22Rv1 (cell line): Measurements from ENCODE around the gene MORF4L1.

Experiments used
- H3K27ac ChIP-seq: fragments of 450-650 bp; 2 replicates; pipeline ENCODE4 v1.5.1; 2017
- CTCF ChIP-seq: fragments of 450-650 bp; IDR thresholded peaks from 2 replicates; pipeline ENCODE4 v1.5.1; 2017; ENCODE audit warnings: mild to moderate bottlenecking
- ZFX ChIP-seq: fragments of 450-650 bp; IDR thresholded peaks from 2 replicates; pipeline ENCODE4 v1.6.1; 2017; ENCODE audit warnings: antibody characterized with exemption, borderline replicate concordance

The MORF4L1 gene

GRCh38 chr15:78913012-78913411 lies 40.3 kb downstream of the MORF4L1 start:
- no peak overlapping the region for H3K27ac ChIP-seq
- TF ChIP-seq ZFX, result no peak
- no peak for TF ChIP-seq CTCF

GRCh38 chr15:78914027-78914764 lies 41.5 kb downstream of the MORF4L1 start:
- H3K27ac ChIP-seq, result no peak overlapping the region
- TF ChIP-seq ZFX (no peak), CTCF (no peak; the same call in 1 of the 2 replicates)

GRCh38 chr15:78915341-78916087 lies 42.8 kb downstream of the MORF4L1 start:
- H3K27ac ChIP-seq, result no peak overlapping the region
- no peak for TF ChIP-seq ZFX

GRCh38 chr15:78916088-78916487 lies 43.4 kb downstream of the MORF4L1 start:
- no peak overlapping the region for H3K27ac ChIP-seq
- TF ChIP-seq CTCF, result no peak

- TF ChIP-seq ZFX, result no peak
- TF ChIP-seq CTCF, result no peak
- no peak overlapping the region for H3K27ac ChIP-seq
Observed at GRCh38 chr15:78917888-78918287, 45.2 kb downstream of the MORF4L1 start.

- TF ChIP-seq CTCF (no peak), ZFX (no peak)
- H3K27ac ChIP-seq, result no peak overlapping the region
Observed at GRCh38 chr15:78921517-78921916, 48.8 kb downstream of the MORF4L1 start.

GRCh38 chr15:78921940-78922339 lies 49.2 kb downstream of the MORF4L1 start:
- TF ChIP-seq CTCF, result no peak
- no peak for TF ChIP-seq ZFX
- H3K27ac ChIP-seq, result no peak overlapping the region
